DND-41 (cell line): Measurements from ENCODE around the gene RAPSN.

ENCODE experiments used
- CTCF ChIP-seq: IDR thresholded peaks from 2 replicates; pipeline ENCODE4 v1.5.1; 2012; ENCODE audit warnings: borderline replicate concordance, low read length, moderate library complexity, mild to moderate bottlenecking; ENCODE audit not compliant: poor library complexity, severe bottlenecking; ENCODE audit errors: extremely low read depth
- EZH2 ChIP-seq: IDR thresholded peaks from 3 replicates; pipeline ENCODE4 v1.6.1; 2012; ENCODE audit warnings: borderline replicate concordance, low read depth, mild to moderate bottlenecking, moderate library complexity, low read length, inconsistent platforms; ENCODE audit not compliant: severe bottlenecking

GRCh38 chr11:47398551-47398950 is 50.4 kb downstream of the RAPSN start:
- TF ChIP-seq CTCF (no peak), EZH2 (no peak)
